GM12878 (cell line): ENCODE measurements around the gene PRR7. TPM values are rescaled to one million over a fixed set of nuclear protein-coding genes. Genes with fewer than 3 reads are reported as not detected.

Source experiments
- ATF2 ChIP-seq: IDR thresholded peaks from 2 replicates; pipeline ENCODE4 v1.6.1; 2012; ENCODE audit warnings: low read length, inconsistent platforms
- CEBPB ChIP-seq, 2 experiments: fragments of 150-350 bp in 1 of 2; IDR thresholded peaks; 2 replicates each; pipeline ENCODE4 v1.6.1; 2012 to 2014; ENCODE audit warnings: low read depth in 2 of 2, low read length in 2 of 2, borderline replicate concordance in 1 of 2, inconsistent platforms in 1 of 2
- GATAD2B ChIP-seq: fragments of 450-650 bp; conservative IDR thresholded peaks from 2 replicates; pipeline ENCODE4 v1.6.1; 2017; ENCODE audit warnings: low read depth, mild to moderate bottlenecking, moderate library complexity
- PAX5 ChIP-seq: IDR thresholded peaks from 2 replicates; pipeline ENCODE4 v1.6.1; 2011; ENCODE audit warnings: low read depth, low read length, borderline replicate concordance
- POLR2A ChIP-seq: IDR thresholded peaks from 2 replicates; pipeline ENCODE4 v1.6.1; 2011; ENCODE audit warnings: low read depth, mild to moderate bottlenecking, low read length
- REST ChIP-seq: IDR thresholded peaks from 2 replicates; pipeline ENCODE4 v1.6.1; 2012; ENCODE audit warnings: mild to moderate bottlenecking, low read depth, low read length
- SPI1 ChIP-seq: IDR thresholded peaks from 2 replicates; pipeline ENCODE4 v1.6.1; 2011; ENCODE audit warnings: low read depth, mild to moderate bottlenecking, low read length, moderate library complexity, borderline replicate concordance; ENCODE audit not compliant: insufficient read depth
- USF2 ChIP-seq: IDR thresholded peaks from 2 replicates; pipeline ENCODE4 v1.6.1; 2011; ENCODE audit warnings: low read depth, low read length, improper control_type of control experiment, borderline replicate concordance
- polyA plus RNA-seq, 11 experiments: library from polyadenylated mRNA; depleted of rRNA in 4 of 11; unstranded in 6 of 11; stranded (reverse) in 5 of 11; fragments of >200 nt; fragmentation: Nextera tagmentation in 4 of 11; fragmentation: Illumina TruSeq in 1 of 11; extraction: Ambion mirVana in 4 of 11; extraction: Trizol in 1 of 11; gene quantifications; 1 replicate in 1 of 11; 2 replicates in 10 of 11; pipeline versions ENCODE4 v1.2.1 to v1.2.3, GENCODE V29; 2011 to 2016; ENCODE audit warnings: inconsistent platforms in 2 of 11, missing spikeins in 2 of 11, low read depth in 1 of 11
- total RNA-seq, 4 experiments: library from RNA; depleted of rRNA in 3 of 4; stranded (reverse); fragments of >200 nt in 3 of 4; fragmentation: Illumina TruSeq in 1 of 4; extraction: Trizol in 1 of 4; gene quantifications; 2 replicates each; pipeline versions ENCODE4 v1.2.1 to v1.2.3, GENCODE V29; 2013 to 2021

PRR7 gene
- total and polyA plus RNA-seq, 10 of the 15 experiments (the other 5 are each of a cell fraction or from before 2014, with no cell fraction given): 0.09 to 18.8 (median 4.6) TPM; not detected in 2

- TF ChIP-seq REST (no peak), GATAD2B (no peak), SPI1 (peak; percentile 22; the same call in 1 of the 2 replicates), CEBPB (IDR thresholded peaks at IDR 0.05; ENCODE audit: borderline replicate concordance in 1 of 2, low read depth in 2 of 2, low read length in 2 of 2) (peak in 1 of 2 experiments; percentile 58; a peak in 1 of 4 replicates), ATF2 (no peak), POLR2A (0 out of 2 replicates have a peak, but pooled peaks have one; percentile 11), PAX5 (no peak), USF2 (no peak)
These were observed 32.4 kb downstream of the PRR7 start (continued) for GRCh38 chr5:177478711-177479646.
